Measurements from ENCODE around the gene TP53AIP1.

The TP53AIP1 gene

GRCh38 chr11:128968916-128969315 lies 26.2 kb upstream of the TP53AIP1 start:
- H3K4me3 ChIP-seq (ENCODE audit: low read depth, low read length), result no peak overlapping the region
- DNase-seq (ENCODE audit: low read depth), result no peak
- TF ChIP-seq CTCF (IDR thresholded peaks at IDR 0.05; ENCODE audit: control insufficient read depth, extremely low read depth, insufficient read depth), result no peak

GRCh38 chr11:128967578-128967977 lies 24.9 kb upstream of the TP53AIP1 start:
- H3K4me3 ChIP-seq (ENCODE audit: low read depth, low read length), result no peak overlapping the region
- no peak for DNase-seq (ENCODE audit: low read depth)
- TF ChIP-seq CTCF (IDR thresholded peaks at IDR 0.05; ENCODE audit: control insufficient read depth, extremely low read depth, insufficient read depth), result no peak

GRCh38 chr11:128965485-128965884 lies 22.8 kb upstream of the TP53AIP1 start:
- no peak for DNase-seq (ENCODE audit: low read depth)
- TF ChIP-seq CTCF (IDR thresholded peaks at IDR 0.05; ENCODE audit: control insufficient read depth, extremely low read depth, insufficient read depth), result no peak
- no peak overlapping the region for H3K4me3 ChIP-seq (ENCODE audit: low read depth, low read length)

- no peak for DNase-seq (ENCODE audit: low read depth)
- no peak overlapping the region for H3K4me3 ChIP-seq (ENCODE audit: low read depth, low read length)
- no peak for TF ChIP-seq CTCF (IDR thresholded peaks at IDR 0.05; ENCODE audit: control insufficient read depth, extremely low read depth, insufficient read depth)
These were observed 21.8 kb upstream of the TP53AIP1 start for GRCh38 chr11:128964463-128964930.

GRCh38 chr11:128963744-128964325 lies 21.2 kb upstream of the TP53AIP1 start:
- no peak for TF ChIP-seq CTCF (IDR thresholded peaks at IDR 0.05; ENCODE audit: control insufficient read depth, extremely low read depth, insufficient read depth)
- DNase-seq (ENCODE audit: low read depth), result no peak
- no peak overlapping the region for H3K4me3 ChIP-seq (ENCODE audit: low read depth, low read length)

- no peak overlapping the region for H3K4me3 ChIP-seq (ENCODE audit: low read depth, low read length)
- no peak for DNase-seq (ENCODE audit: low read depth)
- no peak for TF ChIP-seq CTCF (IDR thresholded peaks at IDR 0.05; ENCODE audit: control insufficient read depth, extremely low read depth, insufficient read depth)
These were observed 20.2 kb upstream of the TP53AIP1 start for GRCh38 chr11:128962896-128963295.

- H3K4me3 ChIP-seq (ENCODE audit: low read depth, low read length), result no peak overlapping the region
- DNase-seq (ENCODE audit: low read depth), result no peak
- TF ChIP-seq CTCF (IDR thresholded peaks at IDR 0.05; ENCODE audit: control insufficient read depth, extremely low read depth, insufficient read depth), result no peak
These were observed 19.0 kb upstream of the TP53AIP1 start for GRCh38 chr11:128961645-128962044.
